Right renal cortex interstitium (tissue), 3 donors: ENCODE data around the gene DCAF6. TPM values are rescaled to one million over a fixed set of nuclear protein-coding genes. Genes with fewer than 3 reads are reported as not detected.
A peak's percentile ranks its signal among the peaks of the same experiment; 100 is the strongest.

Experiments
- DNase-seq, 3 donors: peaks; one replicate each; pipeline ENCODE4 v3.0.0-alpha.2; 2013; ENCODE audit warnings: low read depth in 3 of 3, low spot score in 2 of 3
- polyA plus RNA-seq, 3 donors: library from polyadenylated mRNA; unstranded; fragments of 120-200 nt; gene quantifications; one replicate each; pipeline ENCODE4 v1.2.1, GENCODE V29; 2013; ENCODE audit not compliant: insufficient read length in 3 of 3

The DCAF6 gene
- polyA plus RNA-seq, 3 donors, result 73.7 to 84.4 (median 82.3) TPM

GRCh38 chr1:168082008-168082876 lies 145.8 kb downstream of the DCAF6 start:
- DNase-seq, result peak in 2 of 3 donors; percentile 36 to 50

- DNase-seq, result no peak
Measured at GRCh38 chr1:168083456-168084325, 147.2 kb downstream of the DCAF6 start.

- no peak for DNase-seq
Measured at GRCh38 chr1:168084396-168085231, 148.1 kb downstream of the DCAF6 start.

GRCh38 chr1:168085401-168085872 lies 149.0 kb downstream of the DCAF6 start:
- no peak for DNase-seq

- no peak for DNase-seq
Measured at GRCh38 chr1:168086438-168086837, 150.0 kb downstream of the DCAF6 start.

GRCh38 chr1:168087696-168088095 lies 151.2 kb downstream of the DCAF6 start:
- no peak for DNase-seq

- DNase-seq, result no peak
Measured at GRCh38 chr1:168088511-168089325, 152.2 kb downstream of the DCAF6 start.

- no peak for DNase-seq
Measured at GRCh38 chr1:168089326-168089978, 153.0 kb downstream of the DCAF6 start.

- DNase-seq, result no peak
Measured at GRCh38 chr1:168089979-168090337, 153.5 kb downstream of the DCAF6 start.

GRCh38 chr1:168090395-168090794 lies 153.9 kb downstream of the DCAF6 start:
- no peak for DNase-seq

- no peak for DNase-seq
Measured at GRCh38 chr1:168091063-168091462, 154.6 kb downstream of the DCAF6 start.

- no peak for DNase-seq
Measured at GRCh38 chr1:168091720-168092550, 155.5 kb downstream of the DCAF6 start.

GRCh38 chr1:168092566-168093355 lies 156.3 kb downstream of the DCAF6 start:
- no peak for DNase-seq

- DNase-seq, result no peak
Measured at GRCh38 chr1:168093616-168094015, 157.1 kb downstream of the DCAF6 start.

GRCh38 chr1:168095476-168095875 lies 159.0 kb downstream of the DCAF6 start:
- no peak for DNase-seq

GRCh38 chr1:168096296-168097165 lies 160.0 kb downstream of the DCAF6 start:
- DNase-seq, result no peak
